HG02970 (cell line): Measurements from ENCODE around the gene PSMD2.
"Not testable (repeated sequence)": the region's sequence is repeated elsewhere in the genome, so short reads cannot be mapped to it uniquely, and the experiment has no call there.

Experiments
- ATAC-seq: cut with Tn5 transposase; IDR thresholded peaks from one replicate; pipeline ENCODE4 v1.9.1; 2021; ENCODE audit warnings: mild to moderate bottlenecking, moderate library complexity, moderate number of reproducible peaks; ENCODE audit not compliant: unreplicated experiment, low FRiP score

PSMD2 gene

DNA sequence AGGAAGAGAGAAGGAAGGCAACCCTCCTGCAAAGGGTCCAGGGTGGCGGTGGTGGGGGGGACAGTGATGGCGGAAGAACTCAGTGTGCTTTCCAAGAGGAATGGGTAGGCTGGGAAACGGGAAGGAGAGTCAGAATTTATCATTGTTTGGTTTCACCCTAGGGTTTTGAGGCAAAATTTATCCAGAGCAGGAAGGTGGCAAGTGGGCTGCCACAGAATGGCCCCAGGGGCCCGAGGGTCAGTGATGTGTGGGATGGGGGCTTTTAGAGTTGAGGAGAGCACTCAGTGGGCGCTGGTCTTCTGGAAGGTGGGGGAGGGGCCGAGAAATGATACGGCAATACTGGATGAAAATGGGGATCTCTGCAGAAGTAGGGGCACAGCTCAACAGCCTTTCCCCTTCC lies 38.9 kb downstream of the PSMD2 start:
- no peak for ATAC-seq

DNA sequence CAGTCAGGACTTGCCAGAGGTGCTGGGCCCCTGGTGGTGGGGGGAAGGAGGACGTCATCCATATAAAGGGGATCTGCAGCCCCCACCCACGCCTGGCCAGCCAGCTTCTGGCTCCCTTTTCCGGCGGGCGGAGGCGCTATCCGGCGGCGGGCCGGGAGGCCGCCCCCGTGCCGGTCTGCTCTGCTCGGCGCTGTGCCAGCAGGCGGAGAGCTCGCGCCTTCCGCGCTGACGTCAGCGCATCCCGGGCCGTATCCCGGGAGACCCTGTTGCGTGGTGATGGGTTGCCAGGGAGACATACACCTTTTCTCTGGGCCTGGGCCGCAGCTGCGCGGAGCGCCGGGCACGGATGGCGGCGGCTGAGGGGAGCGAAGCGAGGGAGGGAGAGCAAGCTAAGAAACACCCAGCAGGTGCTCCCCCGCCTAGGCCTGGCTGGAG lies 39.5 kb downstream of the PSMD2 start:
- ATAC-seq: no peak

DNA sequence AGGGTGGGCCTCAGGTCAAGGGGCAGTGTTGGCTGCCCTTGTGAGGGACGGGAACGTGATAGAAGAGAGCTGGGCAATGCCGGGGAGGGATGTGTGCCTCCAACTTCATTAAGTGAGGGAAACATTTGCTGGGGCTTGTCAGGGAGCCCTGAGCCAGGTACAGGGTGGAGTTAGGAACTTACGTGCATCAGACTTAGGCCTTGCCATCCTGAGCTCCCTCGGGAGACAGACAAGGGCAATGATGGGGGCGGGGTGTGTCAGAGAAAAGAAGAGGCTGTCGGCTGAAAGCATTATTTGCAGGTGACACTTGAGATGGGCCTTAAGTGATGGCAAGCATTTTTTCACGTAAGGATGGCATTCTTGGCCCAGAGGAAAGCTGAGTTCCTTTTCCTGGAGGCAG lies 40.0 kb downstream of the PSMD2 start:
- ATAC-seq: no peak

DNA sequence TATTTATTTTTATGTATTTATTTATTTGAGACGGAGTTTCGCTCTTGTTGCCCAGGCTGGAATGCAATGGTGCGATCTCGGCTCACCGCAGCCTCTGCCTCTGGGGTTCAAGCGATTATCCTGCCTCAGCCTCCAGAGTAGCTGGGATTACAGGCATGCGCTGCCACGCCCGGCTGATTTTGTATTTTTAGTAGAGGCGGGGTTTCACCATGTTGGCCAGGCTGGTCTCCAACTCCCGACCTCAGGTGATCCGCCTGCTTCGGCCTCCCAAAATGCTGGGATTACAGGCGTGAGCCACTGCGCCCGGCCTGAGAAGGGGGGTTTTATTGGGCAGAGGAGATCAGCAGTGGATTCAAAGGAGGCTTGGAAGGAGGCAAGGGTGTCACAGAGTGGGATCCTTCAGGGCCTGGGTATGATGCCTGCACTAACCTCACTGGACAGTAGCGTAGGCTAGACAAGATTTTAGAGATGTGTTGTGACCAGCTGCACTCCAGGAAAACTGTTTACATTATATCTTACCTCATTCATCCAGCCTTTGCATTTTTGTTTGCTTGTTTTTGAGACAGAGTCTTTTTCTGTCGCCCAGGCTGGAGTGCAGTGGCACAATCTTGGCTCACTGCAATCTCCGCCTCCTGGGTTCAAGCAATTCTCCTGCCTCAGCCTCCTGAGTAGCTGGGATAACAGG lies 40.6 kb downstream of the PSMD2 start:
- not testable (repeated sequence) for ATAC-seq

DNA sequence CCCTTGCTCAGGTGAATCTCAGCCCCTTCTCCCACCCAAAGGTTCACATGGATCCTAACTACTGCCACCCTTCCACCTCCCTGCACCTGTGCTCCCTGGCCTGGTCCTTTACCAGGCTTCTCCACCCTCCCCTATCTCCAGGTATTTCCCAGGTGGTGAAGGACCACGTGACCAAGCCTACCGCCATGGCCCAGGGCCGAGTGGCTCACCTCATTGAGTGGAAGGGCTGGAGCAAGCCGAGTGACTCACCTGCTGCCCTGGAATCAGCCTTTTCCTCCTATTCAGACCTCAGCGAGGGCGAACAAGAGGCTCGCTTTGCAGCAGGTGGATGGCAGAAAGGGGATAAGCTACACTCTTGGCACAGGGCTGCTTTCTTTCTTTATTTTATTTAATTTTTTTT lies 42.9 kb downstream of the PSMD2 start:
- no peak for ATAC-seq

DNA sequence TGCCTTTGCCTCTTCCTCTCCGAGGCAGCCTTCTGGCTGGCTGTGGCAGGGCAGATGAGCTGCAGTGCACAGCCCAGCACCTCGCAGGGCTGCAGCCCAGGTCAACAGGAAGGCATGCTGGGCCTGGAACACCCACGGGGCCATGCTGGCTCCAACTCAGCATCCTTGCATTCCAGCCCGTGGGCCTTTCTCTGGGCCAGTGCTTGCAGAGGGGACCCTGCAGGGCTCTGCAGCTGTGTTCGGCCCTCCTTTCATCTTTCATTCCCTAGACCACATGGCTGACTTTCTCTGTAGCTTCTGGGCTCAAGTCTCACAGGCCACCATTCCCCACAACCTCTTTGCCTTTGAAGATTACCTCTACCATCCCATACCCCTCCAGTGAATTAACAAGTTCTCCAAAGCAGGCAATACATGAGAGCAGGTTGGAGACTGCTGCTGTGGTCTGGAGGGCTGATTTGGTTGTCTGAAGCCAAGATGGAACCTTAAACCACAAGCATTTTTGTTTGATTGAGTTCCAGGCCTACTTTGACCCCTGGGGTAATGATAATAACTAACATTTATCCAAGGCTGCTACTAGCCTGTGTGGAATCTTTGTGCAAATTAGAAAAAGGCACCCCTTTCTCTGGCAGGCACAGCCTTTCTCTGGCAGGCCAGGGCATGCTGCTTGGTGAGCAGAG lies 44.3 kb downstream of the PSMD2 start:
- no peak for ATAC-seq

DNA sequence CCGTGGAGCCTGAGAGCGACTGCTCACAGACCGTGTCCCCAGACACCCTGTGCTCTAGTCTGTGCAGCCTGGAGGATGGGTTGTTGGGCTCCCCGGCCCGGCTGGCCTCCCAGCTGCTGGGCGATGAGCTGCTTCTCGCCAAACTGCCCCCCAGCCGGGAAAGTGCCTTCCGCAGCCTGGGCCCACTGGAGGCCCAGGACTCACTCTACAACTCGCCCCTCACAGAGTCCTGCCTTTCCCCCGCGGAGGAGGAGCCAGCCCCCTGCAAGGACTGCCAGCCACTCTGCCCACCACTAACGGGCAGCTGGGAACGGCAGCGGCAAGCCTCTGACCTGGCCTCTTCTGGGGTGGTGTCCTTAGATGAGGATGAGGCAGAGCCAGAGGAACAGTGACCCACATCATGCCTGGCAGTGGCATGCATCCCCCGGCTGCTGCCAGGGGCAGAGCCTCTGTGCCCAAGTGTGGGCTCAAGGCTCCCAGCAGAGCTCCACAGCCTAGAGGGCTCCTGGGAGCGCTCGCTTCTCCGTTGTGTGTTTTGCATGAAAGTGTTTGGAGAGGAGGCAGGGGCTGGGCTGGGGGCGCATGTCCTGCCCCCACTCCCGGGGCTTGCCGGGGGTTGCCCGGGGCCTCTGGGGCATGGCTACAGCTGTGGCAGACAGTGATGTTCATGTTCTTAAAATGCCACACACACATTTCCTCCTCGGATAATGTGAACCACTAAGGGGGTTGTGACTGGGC lies 45.7 kb downstream of the PSMD2 start:
- ATAC-seq: no peak

DNA sequence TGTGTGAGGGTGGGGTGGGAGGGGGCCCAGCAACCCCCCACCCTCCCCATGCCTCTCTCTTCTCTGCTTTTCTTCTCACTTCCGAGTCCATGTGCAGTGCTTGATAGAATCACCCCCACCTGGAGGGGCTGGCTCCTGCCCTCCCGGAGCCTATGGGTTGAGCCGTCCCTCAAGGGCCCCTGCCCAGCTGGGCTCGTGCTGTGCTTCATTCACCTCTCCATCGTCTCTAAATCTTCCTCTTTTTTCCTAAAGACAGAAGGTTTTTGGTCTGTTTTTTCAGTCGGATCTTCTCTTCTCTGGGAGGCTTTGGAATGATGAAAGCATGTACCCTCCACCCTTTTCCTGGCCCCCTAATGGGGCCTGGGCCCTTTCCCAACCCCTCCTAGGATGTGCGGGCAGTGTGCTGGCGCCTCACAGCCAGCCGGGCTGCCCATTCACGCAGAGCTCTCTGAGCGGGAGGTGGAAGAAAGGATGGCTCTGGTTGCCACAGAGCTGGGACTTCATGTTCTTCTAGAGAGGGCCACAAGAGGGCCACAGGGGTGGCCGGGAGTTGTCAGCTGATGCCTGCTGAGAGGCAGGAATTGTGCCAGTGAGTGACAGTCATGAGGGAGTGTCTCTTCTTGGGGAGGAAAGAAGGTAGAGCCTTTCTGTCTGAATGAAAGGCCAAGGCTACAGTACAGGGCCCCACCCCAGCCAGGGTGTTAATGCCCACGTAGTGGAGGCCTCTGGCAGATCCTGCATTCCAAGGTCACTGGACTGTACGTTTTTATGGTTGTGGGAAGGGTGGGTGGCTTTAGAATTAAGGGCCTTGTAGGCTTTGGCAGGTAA lies 46.5 kb downstream of the PSMD2 start:
- ATAC-seq: no peak

DNA sequence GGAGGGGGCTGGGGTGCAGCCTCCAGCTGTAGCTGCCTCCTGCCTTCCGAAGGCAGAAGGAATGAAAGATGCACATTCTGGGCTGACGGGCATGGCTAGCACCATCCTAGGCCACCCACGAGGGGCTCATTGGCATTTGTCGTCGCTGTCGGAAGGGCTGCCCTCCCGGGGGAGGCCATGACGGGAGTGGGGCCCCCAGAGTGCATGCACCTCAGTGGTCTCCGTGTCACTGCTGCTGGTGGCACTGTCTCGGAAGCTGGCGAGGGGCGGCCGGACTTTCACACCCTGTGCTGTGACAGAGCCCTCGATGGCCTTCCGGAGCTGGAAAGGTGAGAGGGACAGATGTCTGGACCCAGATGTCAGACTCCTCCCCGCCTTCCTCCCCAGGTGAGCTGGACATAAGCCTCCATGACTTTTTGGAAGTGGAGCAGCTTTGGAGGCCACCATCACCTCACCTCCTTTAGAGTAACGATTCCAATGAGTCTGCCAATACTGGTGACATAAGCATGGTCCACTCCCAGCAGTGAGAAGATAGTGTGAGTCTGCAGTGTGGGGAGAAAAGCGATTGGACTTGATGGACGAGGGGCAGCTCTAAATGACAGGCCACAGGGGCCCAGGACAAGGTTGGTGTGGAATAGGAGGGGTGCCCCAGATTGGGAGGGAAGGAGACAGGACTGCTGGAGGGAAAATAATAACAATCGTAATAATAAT lies 47.6 kb downstream of the PSMD2 start:
- no peak for ATAC-seq

DNA sequence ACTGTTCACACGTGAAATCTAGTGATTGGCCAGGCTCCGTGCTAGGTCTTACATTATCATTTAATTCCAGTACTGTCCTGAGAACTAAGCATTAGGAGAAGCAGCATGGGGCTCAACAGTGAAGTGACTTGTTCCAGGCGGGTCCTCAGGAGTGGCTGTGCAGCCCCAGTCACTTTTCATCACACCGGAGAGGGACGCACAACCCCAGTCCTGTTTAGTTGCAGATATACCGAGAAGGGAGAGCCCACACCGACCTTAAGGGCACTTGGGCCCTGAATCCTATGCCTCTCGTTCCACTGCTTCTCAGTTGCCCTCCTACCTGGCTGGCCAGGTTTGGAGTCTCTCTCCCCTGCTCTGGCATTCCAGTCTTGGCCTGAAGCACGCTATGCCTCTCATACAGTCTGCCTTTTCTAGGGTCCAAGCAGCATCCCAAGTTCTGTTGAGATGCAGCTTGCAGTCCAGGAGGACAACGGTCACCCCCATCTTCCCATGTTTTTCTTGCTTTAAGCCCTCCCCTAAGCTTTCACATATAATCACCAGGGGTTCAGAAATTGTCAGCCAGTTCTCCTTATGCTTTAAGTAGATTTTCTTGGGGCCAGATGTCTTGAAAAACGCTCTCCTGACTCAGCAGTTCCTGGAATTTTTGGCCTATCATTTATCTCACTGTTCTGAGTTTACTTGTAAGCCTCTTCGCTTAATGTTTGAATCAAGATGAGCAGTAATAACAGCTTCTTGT lies 48.4 kb downstream of the PSMD2 start:
- ATAC-seq: no peak

DNA sequence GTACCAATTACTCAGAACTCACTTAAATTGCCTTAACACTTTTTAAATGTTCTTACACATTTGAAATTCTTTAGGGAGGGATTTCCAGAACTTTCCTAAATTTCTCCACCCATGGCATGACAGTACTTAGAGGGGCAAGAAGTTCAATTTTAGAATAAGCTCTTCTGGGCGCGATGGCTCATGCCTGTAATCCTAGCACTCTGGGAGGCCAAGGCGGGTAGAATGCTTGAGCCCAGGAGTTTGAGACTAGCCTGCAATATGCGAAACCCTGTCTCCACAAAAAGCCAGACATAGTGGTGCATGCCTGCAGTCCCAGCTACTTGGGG lies 49.0 kb downstream of the PSMD2 start:
- no peak for ATAC-seq

DNA sequence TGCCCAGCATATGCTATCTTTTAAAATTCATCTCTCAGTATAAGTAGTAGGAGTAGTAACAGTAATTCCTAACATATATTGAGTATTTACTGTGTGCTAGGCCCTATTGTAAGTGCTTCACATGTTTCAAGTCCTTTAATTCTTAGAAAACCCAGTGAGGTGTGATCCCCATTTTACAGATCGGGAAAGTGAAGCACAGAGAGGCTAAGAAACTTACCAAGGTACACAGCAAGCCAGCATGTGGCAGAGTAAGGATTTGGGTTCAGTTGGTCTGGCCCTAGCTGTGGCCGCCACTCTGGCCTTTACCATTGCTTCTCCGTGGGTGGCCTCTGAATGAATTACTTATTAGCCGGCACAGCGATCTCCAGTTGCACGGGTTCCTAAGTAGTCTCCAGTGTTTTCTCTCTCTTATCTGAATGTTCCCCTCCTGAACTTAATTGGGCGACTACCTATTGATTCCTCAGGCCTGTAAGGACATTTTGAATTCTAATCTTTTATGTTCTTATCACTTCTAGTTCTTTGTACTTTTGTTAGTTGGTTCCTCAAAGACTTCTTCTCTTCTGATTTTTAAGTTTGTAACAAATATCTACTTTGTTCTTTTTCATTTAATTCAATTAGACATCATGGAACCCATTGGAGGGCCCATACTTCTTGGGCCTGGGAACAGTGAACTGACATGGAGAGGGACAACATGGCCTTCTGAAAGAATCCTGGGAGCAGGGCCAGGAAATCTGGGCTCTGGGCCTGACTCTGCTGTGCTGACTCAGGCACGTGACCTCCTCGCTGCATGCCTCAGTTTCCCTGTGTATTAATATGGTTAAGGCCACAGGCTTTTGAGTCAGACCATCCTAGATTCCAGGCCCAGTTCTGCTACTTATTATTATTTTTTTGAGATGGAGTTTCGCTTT lies 50.8 kb downstream of the PSMD2 start:
- no peak for ATAC-seq

DNA sequence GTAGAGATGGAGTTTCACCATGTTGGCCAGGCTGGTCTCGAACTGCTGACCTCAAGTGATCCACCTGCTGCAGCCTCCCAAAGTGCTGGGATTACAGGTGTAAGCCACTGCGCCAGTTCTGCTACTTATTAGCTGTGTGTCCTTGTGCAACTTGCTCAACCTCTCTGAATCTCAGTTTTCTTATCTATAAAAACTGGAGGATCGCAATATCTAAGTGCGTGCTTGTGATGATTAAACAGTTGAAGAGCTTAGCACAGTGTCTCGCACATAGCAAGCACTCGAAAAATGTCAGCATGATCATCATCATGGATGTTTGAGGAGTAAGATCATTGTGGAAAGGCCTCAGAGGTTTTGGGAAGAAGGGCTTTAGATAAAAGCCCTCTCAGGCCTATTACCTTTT lies 51.6 kb downstream of the PSMD2 start:
- no peak for ATAC-seq

DNA sequence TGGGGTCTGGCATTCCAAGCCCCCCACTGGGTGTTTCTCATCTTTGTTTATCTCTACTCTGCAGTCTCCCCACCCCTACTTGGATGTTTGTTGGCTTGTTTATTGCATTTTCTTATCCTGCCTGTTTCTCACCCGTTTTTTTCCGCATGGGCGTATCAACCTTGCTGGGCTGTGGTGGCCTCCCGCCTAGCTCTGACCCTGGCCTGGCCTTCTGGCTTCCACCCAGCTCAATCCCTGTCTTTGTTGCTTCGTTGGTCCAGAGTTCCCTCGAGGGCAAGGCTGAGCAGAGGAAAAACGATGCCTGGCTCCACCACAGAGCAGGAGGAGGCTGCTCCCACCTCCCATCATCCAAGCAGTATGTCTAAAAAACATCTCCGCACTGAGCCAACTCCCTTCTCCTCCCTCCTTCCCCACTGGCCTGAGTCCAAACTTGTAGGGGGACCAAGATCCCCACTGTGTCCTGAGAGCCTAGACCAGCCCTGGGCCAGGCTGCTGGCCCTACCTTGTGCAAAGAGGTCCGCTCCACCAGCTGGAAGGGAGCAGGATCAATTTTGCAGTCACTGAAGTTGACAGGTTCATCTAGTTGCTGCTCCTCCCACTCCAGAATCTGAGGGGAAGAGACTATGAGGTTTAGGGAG lies 52.6 kb downstream of the PSMD2 start:
- ATAC-seq: no peak

DNA sequence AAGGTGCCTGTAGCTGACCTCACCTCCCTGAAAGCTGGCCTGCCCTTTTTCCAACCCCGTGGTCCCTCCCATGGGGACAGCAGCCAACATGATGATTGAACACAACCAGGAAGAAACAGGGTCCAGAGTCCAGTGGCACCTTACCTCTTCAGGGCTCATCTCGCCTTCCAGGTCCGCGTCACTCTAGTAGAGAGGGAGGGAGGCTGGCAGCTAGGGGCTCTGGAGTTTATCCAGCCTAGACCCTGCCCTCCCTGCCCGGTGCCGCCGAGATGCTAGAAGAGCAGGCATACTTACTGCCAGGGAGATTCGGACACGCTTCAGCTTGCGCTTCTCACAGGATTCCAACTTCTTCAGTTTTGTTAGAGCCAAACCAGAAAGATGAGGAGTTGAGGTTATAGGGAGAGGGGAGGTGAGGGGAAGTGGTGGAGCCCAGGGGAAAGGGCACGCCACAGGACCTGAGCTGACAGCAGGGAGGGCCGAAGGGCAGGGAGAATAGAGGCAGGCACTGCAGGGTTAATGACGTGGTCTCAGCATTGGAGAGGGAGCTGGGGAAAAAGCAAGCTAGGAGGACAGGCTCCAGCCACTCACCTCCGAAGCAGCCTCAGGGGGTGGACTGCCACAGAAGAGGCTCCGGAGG lies 53.2 kb downstream of the PSMD2 start:
- ATAC-seq: no peak

DNA sequence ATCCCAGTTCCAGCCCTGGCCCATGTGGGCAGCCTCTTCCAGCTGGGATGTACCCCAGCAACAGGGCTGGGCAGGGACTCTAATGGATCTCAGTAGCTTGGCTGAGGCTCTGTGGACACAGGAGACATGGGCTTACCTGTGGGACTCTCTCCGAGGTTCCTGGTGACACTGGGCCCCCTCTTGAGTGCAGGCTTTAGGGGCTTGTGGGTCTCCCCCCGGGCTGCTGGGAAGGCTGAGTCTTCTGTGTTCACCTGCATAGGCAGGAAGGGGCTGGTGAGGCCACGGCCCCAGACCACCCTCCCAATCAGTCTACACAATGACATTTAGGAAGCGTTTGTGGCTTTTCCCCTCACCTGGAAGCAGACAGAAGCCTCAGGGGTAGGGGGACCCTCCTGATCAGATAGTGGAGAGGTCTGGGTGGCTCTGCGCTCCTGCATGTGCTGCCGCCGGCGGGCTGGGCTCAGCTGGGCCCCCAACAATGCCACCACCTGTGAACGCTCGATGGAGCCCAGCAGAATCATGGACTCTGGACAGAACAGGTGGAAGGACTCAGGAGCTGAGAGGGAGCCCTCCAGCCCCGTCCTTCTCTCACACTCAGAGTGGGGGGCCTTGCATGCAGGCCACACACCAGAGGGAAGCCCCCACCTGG lies 54.0 kb downstream of the PSMD2 start:
- no peak for ATAC-seq

DNA sequence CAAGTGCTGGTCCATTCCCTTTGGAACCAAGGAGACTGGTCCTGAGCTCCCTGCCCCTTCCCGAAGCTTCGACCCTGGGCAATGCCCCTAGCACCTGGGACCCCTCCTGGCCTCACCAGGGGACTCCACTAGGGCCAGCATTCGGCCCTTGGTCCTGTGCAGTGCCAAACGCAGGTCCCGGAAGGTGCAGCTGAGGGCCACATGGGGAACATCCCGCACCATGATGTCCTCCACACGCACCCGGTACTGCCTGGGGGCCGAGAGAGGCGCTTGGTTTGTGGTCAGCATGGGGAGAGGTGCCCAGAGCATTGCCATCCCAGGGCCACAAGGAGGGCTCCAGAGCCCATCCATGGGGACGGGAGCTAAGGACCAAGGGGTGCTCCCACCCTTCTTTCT lies 54.5 kb downstream of the PSMD2 start:
- no peak for ATAC-seq
